HEK293 (cell line): ENCODE data around the gene YIF1B.

Experiments
- CTCF ChIP-seq: fragments of 450-650 bp; formaldehyde crosslinking; IDR thresholded peaks from 2 replicates; pipeline ENCODE4 v1.5.1; 2016; ENCODE audit warnings: missing biosample characterization, missing genetic modification characterization
- GLI4 ChIP-seq: fragments of 450-650 bp; formaldehyde crosslinking; IDR thresholded peaks from 2 replicates; pipeline ENCODE4 v1.5.1; 2016; ENCODE audit warnings: missing biosample characterization, missing genetic modification characterization
- ZNF621 ChIP-seq: fragments of 450-650 bp; formaldehyde crosslinking; IDR thresholded peaks from 2 replicates; pipeline ENCODE4 v1.5.1; 2017; ENCODE audit warnings: missing biosample characterization, missing genetic modification characterization
- TF ChIP-seq, protein P1 (sequence below): fragments of 450-650 bp; formaldehyde crosslinking; IDR thresholded peaks from 2 replicates; pipeline ENCODE4 v1.5.1; 2017; ENCODE audit warnings: missing biosample characterization, missing genetic modification characterization

GRCh38 chr19:38320969-38321339 is 5.2 kb upstream of the YIF1B start:
- no peak for TF ChIP-seq CTCF (tag by site-specific recombination)
- no peak for TF ChIP-seq ZNF621
- TF ChIP-seq GLI4, result no peak
- TF ChIP-seq, protein P1, sequence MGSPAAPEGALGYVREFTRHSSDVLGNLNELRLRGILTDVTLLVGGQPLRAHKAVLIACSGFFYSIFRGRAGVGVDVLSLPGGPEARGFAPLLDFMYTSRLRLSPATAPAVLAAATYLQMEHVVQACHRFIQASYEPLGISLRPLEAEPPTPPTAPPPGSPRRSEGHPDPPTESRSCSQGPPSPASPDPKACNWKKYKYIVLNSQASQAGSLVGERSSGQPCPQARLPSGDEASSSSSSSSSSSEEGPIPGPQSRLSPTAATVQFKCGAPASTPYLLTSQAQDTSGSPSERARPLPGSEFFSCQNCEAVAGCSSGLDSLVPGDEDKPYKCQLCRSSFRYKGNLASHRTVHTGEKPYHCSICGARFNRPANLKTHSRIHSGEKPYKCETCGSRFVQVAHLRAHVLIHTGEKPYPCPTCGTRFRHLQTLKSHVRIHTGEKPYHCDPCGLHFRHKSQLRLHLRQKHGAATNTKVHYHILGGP (tag by site-specific recombination), result no peak
